NB4 (cell line): ENCODE results near the gene ICAM2.

Experiments used
- CTCF ChIP-seq: IDR thresholded peaks from one replicate; pipeline ENCODE4 v1.5.1; 2012; ENCODE audit warnings: low read depth, low read length
- MAX ChIP-seq: IDR thresholded peaks from 2 replicates; pipeline ENCODE4 v1.6.1; 2011; ENCODE audit warnings: low read depth, low read length
- MYC ChIP-seq: IDR thresholded peaks from 2 replicates; pipeline ENCODE4 v1.6.1; 2011; ENCODE audit warnings: low read depth, low read length
- POLR2A ChIP-seq: IDR thresholded peaks from 2 replicates; pipeline ENCODE4 v1.6.1; 2011; ENCODE audit warnings: mild to moderate bottlenecking; ENCODE audit not compliant: insufficient read length; ENCODE audit errors: extremely low read depth

- TF ChIP-seq CTCF (no peak), POLR2A (no peak), MAX (no peak), MYC (no peak)
Measured at GRCh38 chr17:64039106-64039400, 18.6 kb upstream of the ICAM2 start.
